Activated CD4-positive, CD25-positive, alpha-beta regulatory T cell treated with anti-CD3 and anti-CD28 coated beads, Interleukin-2, amount 50 U/mL, for 16 hours (primary cell): ENCODE measurements around the gene ADCY7.

ENCODE experiments used
- DNase-seq: peaks from one replicate; pipeline ENCODE4 v3.0.0-alpha.2; 2020; ENCODE audit warnings: low read depth, low spot score

Gene ADCY7

DNA sequence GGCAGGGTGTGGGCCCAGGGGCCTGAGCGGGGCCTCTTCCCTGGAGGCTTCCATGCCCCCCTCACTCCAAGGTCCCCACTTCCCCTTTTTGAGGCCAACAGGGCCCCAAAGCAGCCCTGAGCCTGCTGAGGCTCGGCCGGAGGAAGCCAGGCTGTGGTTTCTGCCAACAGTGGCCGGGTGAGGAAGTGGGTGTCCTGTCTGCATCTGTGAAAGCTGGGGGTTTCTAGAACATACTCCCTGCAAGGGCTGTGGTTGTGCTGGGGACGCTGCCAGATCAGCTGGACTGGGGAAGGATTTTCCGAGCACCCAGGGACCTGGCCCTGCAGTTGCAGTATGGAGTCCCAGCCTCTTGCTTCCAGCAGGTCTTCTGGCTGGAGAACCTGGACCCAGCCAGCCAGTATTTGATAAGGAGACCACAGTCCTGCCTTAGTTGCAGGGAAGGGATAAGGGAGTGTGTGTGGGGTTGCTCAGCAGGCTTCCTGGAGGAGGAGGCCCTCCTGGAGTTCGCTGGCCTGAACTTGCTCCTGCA lies 15.7 kb downstream of the ADCY7 start:
- DNase-seq, result no peak

DNA sequence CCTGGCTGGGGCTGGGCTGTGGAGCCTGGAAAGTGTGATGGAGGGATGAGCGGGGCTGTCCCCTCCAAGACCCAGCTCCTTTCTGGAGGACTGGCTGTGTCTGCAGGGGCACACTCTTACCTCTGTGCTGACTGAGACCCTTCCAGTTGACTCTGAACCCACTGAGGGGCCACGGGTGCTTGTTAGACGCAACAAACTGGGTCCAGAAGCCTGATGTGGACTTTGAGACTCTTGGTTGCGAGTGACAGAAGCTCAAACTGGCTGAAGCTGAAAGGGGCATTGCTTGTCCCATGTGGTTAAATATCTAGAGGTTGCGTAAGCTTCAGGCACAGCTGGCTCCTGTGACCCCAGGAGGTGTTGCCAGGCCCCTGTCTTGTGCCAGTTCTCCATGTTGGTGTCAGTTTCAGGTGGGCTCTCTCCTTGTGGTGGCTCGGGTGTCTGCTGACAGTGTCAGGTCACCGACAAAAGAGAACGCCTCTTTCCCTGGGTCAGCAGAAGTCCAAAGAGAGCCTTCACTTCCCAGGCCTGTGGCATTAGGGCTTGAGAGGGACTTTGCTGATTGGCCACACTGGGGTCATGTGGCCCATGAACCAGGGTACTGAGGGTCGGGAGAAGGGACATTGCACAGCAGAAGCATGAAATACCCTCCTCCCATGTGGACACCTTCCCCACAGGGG lies 16.7 kb downstream of the ADCY7 start:
- DNase-seq, result no peak

DNA sequence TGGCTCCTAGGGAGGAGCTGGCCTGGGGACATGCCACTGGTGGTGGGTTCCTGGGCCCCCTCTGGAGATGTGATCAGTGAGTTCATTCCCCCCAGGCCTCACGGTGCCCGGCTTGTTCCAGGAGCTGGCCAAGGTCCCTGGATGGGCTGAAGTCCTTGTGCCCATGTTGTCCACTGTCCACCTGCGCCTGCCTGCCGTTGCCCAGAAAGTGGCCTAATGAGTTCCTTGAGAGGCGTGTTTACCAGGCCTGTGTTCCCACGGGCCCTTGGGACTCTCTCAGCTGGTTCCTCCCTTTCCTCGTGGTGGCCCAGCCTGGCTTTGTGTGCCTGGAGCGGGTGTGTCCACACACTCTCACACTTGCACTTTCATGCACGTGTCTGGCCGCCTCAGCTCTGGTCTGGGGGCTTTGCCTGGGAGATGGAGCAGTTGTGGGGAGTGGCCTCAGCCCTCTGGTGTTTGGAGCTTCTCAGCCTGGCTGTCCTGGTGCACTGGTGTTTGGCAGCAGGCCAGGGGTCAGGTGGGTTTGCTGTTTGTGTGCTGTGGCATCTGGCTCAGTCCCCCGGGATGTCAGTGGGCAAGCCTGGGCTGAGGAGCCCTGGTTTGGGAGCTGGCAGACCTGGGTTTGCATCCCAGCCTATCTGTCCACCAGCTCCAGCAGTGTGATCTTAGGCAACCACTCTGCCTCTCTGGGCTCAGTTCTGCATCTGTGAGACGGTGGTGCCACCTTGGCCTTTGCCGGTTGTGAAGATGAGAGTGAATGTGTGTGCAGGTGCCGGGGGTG lies 18.0 kb downstream of the ADCY7 start:
- DNase-seq, result no peak

DNA sequence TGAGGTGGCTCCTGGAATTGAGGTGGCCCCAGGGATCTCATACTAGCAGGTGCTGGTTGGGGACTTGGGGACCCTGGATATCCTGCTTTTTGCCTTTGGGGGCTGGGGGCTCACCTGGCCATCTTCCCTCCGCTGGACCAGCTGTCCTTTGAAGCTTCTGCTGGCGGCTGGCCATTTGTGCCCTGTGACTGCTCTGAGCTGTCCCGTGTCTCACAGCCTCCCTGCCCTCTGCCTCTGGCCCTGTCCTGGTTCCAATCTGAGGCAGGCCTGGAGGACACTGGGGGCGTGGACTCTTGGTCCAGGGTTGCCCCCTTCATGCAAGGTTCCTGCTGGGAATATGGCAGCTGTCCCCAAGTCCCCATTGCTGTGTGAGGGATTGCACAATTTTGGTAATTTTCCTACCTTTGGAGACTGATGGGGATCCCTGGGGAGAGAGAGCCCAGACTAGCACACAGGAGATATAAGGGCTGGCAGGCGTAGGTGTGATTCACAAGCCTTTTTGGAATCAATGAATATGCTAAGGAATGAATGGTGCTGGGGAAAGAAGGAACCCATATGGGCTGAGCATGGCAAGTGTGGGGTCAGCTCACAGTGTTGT lies 19.2 kb downstream of the ADCY7 start:
- no peak for DNase-seq

DNA sequence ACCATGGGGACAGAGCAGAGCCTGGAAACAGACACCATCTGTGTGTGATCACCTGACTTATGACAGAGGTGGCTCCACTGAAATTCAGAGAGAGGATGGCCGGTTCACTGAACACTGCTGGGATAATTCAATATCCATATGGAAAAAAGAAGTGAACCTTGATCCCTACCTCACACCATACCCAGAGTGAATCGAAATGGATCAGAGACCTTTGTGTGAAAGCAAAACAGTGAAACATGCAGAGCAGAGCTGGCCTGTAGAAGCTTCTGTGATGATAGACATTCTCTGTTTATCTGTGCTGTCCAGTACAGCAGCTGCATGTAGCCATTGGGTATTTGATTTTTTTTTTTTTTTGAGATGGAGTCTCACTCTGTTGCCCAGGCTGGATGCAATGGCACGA lies 20.3 kb downstream of the ADCY7 start:
- no peak for DNase-seq

DNA sequence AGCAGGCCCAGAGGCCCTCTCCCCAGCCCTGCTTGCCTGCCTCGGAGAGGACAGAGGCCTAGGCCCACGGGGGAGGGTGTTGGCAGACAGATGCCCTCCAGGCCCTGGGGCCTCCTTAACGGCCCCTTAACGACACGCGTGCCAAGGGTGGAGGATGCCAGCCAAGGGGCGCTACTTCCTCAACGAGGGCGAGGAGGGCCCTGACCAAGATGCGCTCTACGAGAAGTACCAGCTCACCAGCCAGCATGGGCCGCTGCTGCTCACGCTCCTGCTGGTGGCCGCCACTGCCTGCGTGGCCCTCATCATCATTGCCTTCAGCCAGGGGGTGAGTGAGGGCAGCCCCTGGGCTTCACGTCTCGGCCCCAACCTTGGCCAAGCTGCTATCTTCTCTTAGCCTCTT lies 21.7 kb downstream of the ADCY7 start:
- no peak for DNase-seq

DNA sequence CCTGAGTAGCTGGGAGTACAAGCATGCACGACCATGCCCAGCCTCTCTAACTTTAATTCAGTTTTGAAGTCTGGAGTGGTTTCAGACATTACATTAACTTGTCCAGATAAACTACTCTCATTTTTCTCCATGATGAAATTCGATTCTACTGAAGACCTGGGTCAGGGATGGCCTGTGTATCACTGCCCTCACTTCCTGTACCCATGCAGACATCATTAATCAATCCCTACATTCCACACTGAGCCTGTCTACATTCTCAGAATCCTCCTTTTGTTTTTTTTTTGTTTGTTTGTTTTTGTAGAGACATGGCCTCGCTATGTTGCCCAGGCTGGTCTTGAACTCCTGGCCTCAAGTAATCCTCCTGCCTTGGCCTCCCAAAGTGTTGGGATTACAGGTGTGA lies 22.6 kb downstream of the ADCY7 start:
- DNase-seq, result no peak

DNA sequence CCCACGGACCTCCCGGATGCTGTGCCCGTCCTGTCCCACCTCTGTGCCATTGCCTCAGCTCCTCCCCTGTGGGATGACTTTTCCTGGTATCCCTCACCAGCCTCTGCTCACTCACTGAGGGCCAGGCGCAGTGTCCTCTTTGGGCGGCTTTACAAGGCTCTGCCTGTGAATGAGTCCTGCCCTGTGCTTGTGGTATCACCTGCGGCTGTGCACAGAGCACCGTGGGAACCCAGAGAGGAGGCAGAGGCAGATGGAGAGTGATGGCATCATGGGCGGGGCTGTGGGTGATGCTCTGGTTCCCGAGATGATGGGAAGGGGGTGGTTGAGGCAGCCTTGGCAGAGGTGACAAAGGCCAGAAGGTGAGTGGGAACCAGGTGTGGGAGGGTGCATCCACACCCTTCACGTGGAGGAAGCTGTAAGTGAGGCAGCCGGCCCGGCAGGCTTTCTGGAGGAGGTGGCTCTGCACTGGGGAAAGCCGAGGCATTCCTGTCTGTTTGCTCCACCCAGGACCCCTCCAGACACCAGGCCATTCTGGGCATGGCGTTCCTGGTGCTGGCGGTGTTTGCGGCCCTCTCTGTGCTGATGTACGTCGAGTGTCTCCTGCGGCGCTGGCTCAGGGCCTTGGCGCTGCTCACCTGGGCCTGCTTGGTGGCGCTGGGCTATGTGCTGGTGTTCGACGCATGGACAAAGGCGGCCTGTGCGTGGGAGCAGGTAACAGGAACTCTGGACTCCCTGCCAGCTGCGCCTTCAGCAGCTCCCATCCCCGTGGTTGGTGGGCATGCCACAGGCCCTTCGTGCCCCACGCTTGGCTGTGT lies 23.8 kb downstream of the ADCY7 start:
- DNase-seq, result no peak

DNA sequence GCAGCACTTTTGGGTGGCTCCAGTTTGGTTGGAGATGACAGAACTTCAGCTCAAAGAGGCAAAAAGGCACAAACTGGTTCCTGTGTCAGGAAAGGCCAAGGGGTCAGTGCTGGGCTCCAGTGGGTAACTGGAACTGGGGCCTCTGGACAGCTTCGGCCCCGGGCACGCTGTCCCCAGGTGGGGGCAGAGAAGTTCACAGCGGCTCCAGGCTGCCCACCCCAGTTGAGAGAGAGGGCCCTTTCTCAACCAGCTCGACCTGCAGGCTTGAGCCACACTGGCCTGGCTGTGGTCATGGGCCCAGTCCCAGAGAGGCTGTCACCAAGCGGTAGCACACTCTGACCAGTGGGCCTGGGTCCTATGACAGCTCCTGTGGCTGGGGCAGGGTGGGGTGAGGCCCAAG lies 24.5 kb downstream of the ADCY7 start:
- no peak for DNase-seq

DNA sequence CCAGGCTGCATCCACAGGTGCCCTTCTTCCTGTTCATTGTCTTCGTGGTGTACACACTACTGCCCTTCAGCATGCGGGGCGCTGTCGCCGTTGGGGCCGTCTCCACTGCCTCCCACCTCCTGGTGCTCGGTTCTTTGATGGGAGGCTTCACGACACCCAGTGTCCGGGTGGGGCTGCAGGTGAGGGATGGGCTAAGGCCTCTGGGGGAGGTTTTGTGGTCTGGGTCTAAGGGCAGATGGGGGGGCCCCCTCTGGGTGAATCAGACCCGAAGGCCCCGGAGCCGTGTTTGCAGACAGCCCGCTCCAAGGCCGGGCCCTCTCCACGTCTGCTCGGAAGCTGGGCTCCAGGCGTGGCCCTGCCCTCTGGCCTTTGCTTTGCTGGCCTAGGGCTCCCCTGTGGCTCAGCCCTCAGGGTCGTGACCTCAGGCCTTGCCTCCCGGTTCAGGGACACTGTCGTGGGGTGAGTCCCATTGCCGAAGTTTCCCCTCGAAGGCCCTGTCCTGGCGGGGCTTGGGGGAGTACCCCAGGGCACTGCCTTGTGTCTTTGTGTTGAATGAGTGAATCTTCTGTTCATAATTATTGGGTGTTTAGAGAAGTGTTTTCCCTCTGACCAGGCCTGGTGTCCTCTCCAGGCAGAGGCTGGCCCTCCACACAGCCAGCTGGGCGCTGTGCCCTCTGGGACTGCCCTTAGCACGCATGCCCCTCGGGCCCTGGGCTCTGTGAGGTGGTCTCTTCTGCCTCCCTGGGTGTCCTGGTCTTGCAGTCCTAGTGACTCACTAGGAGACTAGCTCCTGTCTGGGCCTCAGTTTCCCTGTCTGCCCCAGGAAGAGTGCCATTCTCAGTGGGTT lies 25.6 kb downstream of the ADCY7 start:
- no peak for DNase-seq

DNA sequence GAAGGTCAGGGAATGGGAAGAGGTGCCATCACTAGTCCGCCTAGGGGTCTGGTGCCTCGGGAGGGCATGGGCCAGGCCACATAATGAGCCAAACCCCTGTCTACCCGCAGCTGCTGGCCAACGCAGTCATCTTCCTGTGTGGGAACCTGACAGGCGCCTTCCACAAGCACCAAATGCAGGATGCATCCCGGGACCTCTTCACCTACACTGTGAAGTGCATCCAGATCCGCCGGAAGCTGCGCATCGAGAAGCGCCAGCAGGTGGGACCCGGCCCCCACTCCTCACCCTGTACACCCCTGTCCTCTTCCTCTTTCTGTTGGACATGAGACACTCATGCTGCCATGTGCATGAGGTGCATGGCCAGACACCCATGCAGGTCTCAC lies 26.2 kb downstream of the ADCY7 start:
- DNase-seq, result no peak

DNA sequence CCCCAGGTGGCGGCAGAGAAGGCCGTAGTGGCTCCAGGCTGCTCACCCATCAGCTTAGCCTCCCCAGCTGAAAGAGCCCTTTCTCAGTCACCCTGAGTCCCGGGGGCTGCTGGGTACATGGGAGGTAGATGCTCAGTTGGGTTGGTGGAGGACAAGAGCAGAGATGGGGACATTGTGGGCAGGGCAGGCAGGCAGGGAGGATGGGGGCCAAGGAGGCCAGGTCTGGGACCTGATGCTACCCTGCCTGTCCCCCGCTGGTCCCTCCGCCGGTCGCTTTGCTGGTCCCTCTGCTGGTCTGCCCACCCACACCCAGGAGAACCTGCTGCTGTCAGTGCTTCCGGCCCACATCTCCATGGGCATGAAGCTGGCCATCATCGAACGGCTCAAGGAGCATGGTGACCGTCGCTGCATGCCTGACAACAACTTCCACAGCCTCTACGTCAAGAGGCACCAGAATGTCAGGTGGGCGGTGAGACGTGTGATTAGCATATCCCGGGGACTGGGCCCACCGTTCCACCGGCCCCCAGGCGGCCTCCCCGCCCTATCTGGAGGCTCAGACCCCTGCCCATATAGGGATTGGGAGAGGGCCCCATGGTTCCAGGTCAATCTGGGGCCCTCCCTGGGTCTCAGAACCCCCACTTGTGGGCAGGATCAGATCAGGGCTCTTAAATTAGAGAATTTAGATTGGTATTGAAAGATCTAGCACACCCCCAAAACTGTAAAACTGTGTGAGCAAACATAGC lies 26.9 kb downstream of the ADCY7 start:
- DNase-seq, result no peak

DNA sequence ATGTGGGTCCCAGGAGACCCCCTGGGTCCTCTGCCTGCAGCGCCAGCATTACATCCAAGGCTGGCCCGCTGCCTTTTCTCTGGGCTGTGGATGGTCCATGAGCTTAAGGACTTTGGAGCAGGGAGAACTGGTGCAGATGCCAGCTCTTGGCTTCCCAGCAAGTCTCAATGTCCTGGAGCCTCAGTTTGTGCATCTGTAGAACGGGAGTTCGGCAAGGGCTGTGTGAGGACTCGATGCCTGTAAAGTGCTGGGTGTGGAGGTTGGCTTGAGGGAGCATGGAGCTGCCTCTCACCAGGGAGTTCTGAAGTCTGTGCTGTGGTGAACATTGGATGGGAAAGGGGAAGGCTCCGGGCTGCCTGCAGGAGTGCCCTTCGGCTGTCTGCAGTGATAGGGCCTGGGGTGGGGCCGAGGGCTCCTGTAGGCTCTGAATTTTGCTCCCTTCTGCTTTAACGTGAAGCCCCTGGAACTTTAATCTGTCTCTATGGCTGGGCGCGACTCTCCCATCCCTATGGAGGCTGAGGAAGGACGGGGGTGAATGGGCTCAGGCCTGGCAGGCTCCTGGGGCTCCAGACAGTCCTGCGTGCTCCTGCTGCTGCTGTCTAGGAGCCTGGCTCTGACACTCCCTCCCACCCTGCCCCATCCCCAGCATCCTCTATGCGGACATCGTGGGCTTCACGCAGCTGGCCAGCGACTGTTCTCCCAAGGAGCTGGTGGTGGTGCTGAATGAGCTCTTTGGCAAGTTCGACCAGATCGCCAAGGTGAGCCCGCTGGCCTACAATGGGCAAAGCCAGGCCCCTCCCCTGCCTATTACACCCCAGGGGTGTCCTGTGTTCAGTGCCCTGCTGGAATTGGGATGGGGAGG lies 27.9 kb downstream of the ADCY7 start:
- no peak for DNase-seq

DNA sequence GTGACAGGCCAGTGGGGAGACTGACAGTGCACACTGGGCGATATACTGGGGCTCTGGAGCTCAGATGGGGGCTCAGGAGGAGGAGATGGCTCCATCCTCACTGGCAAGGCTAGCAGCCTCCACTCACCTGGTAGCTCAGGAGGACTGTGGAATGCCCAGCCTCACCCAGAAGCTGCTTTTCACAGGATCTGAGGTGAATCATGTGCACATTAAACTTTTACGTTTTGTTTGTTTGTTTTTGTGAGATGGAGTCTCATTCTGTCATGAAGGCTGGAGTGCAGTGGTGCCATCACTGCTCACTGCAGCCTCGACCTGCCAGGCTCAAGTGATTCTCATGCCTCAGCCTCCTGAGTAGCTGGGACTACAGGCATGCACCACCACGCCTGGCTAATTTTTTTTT lies 28.6 kb downstream of the ADCY7 start:
- DNase-seq, result no peak

DNA sequence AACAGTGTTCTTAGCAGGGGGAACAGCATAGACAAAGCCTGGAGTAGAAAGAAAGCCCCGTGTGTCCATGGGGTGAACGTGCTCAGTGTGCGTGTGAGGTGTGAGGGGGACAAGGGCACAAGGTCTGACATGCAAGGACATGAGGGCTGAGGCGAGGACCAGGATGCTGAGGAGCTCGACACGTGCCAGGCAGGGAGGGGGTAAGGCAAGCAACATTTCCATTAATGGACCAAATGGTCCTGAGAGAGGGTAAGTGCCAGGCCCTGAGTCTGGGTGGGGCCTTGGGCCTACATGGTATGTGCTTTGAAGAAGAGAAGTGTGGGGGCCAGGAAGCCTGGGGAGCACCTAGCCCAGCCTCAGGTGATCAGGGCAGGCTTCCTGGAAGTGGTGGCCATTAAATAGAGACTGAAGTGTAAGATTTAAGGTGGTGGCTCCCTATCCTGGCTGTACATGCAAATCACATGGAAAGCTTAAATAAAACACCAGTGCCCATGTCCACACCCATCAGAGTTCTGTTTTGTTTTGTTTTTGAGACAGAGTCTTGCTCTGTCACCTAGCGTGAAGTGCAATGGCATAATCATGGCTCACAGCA lies 29.3 kb downstream of the ADCY7 start:
- no peak for DNase-seq

DNA sequence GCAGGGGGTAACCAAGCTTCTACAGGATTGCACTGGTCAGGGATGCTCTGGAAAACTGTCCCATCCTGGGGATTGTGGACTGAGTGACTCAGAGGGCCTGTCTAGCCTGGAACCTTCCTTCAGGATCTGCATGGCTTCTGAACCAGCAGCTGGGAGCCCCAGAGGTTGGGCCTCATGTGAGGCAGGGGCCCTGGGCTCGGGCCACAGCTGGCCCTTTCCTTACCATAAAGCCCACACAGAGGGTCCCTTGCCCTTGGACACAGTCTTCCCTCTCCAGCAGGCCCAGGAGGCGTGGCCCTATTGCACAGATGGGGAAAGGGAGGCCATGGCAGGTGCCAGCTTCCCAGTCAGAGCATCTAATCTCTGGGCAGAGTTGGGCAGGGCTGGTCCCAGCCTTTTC lies 30.5 kb downstream of the ADCY7 start:
- DNase-seq, result no peak

DNA sequence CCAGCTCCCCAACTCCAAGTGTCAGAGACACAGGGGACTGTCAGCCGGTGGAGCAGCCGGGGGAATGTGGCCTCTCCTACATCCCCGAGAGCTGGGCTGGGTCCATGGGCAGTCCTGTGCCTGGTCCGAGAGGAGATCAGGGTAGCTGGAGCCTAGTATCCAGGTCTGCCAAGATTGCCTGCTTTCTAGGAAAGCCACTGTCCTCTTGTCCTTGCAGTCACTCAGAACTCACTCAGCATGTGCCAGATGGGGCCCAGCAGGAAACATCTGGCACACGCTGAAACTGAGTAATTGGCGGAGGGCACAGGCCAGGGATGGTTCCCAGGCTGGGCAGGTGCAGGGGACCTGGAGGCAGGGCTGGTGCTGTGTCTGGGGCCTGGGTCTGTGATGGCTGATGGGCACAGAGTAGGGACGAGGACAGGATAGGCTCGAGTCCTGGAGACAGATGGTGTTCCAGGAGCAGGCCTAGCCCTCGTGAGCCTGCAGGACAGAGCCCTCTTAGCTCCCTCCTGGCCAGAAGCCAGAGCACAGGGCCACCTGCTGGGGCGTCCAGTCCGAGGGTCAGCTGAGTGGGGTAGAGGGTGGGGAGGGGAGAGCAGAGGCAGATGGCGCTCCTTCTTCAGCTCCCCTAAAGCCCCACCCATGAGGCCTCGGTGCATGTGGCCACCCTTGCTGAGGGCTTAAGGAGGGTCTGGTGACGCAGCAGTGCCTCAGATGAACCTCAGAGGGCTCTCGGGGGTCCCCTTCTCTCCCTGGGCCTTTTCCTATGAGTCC lies 31.1 kb downstream of the ADCY7 start:
- no peak for DNase-seq

DNA sequence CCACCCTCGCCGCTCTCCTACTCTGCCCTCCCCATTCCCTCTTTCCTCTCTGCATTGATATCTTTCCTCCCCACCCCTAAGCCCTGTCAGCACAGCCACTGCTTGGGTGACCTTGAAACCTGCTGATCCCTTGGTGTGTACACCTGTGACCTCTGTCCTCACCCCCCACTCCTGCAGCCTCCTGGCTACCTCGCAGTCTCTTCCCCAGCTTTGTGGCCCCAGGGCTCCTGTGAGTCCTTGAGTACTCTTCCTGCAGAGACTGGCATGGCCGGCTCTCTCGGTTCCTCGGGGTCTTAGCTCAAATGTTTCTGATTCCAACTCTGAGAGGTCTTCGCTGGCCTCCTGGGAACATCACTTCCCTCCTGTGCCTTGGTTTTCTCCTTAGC lies 31.7 kb downstream of the ADCY7 start:
- DNase-seq, result no peak
